Progenitor cell of endocrine pancreas (in vitro differentiated cells): Measurements from ENCODE around the gene NOL6. TPM values are rescaled to one million over a fixed set of nuclear protein-coding genes. Genes with fewer than 3 reads are reported as not detected.

ENCODE experiments used
- DNase-seq: peaks from one replicate; pipeline ENCODE4 v3.0.0; 2021; ENCODE audit warnings: low spot score; ENCODE audit not compliant: unreplicated experiment
- H3K27ac Mint-ChIP-seq: 2 replicates; pipeline ENCODE4 v1.8.0; 2021; ENCODE audit warnings: mild to moderate bottlenecking, moderate library complexity, mixed read lengths
- H3K27me3 Mint-ChIP-seq: 2 replicates; pipeline ENCODE4 v1.8.0; 2021; ENCODE audit warnings: mixed read lengths
- H3K36me3 Mint-ChIP-seq: 2 replicates; pipeline ENCODE4 v1.8.0; 2022; ENCODE audit warnings: mixed read lengths; ENCODE audit not compliant: insufficient read depth
- H3K4me1 Mint-ChIP-seq: 2 replicates; pipeline ENCODE4 v1.8.0; 2021; ENCODE audit warnings: low read depth, mixed read lengths
- H3K4me3 Mint-ChIP-seq: 2 replicates; pipeline ENCODE4 v1.8.0; 2021; ENCODE audit warnings: low read depth, mild to moderate bottlenecking, moderate library complexity, mixed read lengths
- H3K9me3 Mint-ChIP-seq: 2 replicates; pipeline ENCODE4 v1.8.0; 2021; ENCODE audit warnings: low read depth, mixed read lengths
- CTCF ChIP-seq: fragments of 200-600 bp; sonication (generic); IDR thresholded peaks from one replicate; pipeline ENCODE4 v1.5.0; 2021; ENCODE audit warnings: antibody characterized with exemption, mild to moderate bottlenecking; ENCODE audit not compliant: unreplicated experiment
- total RNA-seq: library from RNA; stranded (reverse); gene quantifications from 2 replicates; pipeline ENCODE4 v1.2.1, GENCODE V29; 2021

The NOL6 gene
- total RNA-seq, 1 donor from 2014 or later = 29.6 TPM

DNA sequence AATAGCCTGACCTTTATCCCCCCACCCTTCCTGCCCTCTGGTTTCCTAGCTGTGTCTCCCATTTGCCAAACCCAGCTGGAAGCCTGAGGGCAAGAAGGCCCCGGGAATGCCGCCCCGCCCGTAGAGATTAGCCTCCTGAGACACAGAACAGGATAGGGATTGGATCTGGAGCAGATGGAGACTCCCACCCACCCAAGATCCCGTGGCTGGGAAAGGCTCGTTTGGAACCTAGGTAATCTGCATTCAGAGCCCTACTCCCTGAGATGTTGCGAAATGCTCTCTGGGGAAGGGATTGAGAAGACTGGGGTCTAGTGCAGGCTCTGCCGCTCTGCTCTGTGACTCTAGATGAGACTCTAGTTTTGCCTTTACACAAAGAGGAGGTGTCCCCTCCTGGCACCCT lies 37.3 kb downstream of the NOL6 start:
- no peak for DNase-seq
- Mint-ChIP-seq H3K4me1 (no peaks in the 10 kb centered on the region), H3K9me3 (no peaks in the 10 kb centered on the region), H3K27ac (no peak overlapping the region), H3K4me3 (no peak overlapping the region), H3K27me3 (peaks cover 13% of the 10 kb centered on the region), H3K36me3 (no peaks in the 10 kb centered on the region)
- TF ChIP-seq CTCF = no peak

- Mint-ChIP-seq H3K36me3 (no peaks in the 10 kb centered on the region), H3K9me3 (no peaks in the 10 kb centered on the region), H3K27me3 (peaks cover 13% of the 10 kb centered on the region), H3K27ac (no peak overlapping the region), H3K4me3 (no peak overlapping the region), H3K4me1 (no peaks in the 10 kb centered on the region)
- TF ChIP-seq CTCF = no peak
- DNase-seq = no peak
These were observed 37.9 kb downstream of the NOL6 start for GRCh38 chr9:33435821-33436277.

DNA sequence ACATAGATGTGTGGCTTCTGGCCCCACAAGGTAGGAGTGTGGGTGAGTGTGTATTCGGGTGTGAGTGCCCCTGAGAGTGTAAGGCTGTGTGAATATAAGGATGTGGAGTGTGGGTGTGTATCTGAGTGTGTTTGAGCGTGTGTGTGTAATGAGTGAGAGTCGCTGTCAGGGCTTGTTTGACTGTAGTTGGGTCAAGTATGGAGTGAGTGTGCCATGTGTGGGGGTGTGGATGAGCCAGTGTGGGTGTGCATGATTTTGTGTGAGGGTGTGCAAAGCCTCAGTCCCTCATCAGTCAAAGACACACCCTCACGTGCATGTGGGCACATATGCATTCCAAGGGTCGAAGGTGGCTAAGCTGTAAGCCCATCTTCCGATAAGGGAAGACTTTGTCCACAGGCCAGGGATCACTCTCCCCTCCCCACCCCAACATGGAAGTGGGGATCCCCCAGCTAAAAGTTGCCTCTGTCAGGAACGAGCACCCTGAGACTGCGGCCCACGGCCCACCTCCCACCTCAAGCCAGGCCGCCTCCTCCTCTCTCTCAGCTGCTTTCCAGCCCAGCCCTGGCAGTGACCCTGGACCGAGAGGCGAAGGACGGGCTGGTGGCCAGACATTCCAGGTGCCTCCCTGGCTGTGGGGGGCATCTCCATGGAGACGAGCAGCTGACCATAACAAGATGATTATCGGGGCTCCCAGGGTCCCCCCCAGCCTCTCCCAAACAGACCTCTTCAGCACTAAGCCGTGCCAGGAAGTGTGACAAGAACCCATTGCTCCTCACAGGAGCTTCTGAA lies 39.2 kb downstream of the NOL6 start:
- Mint-ChIP-seq H3K9me3 (no peaks in the 10 kb centered on the region), H3K27me3 (peaks cover 8% of the 10 kb centered on the region), H3K36me3 (no peaks in the 10 kb centered on the region), H3K27ac (no peak overlapping the region), H3K4me1 (no peaks in the 10 kb centered on the region), H3K4me3 (no peak overlapping the region)
- TF ChIP-seq CTCF = no peak
- DNase-seq = no peak

DNA sequence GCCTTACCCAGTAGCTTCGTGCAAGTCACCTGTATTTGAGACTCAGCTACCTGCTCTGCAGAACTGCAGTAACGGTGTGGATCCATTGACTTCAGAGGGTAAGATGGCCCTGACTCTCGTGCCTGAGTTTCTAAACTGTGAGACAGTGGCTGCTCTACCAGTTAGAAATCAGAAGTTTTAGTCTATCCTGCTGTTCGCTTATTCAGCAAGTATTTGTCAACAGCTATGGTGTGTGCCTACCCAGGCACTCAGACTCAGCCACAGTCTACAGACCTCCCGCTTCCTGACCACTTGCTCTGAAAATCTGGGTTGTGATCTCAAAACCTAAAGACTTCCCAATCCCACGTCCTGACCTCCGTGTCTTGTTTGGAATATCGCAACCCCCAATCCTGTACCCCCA lies 39.9 kb downstream of the NOL6 start:
- Mint-ChIP-seq H3K4me3 (no peak overlapping the region), H3K9me3 (no peaks in the 10 kb centered on the region), H3K4me1 (no peaks in the 10 kb centered on the region), H3K27ac (no peak overlapping the region), H3K36me3 (no peaks in the 10 kb centered on the region), H3K27me3 (peaks cover 8% of the 10 kb centered on the region)
- no peak for DNase-seq
- no peak for TF ChIP-seq CTCF

- TF ChIP-seq CTCF = no peak
- Mint-ChIP-seq H3K4me3 (no peak overlapping the region), H3K27ac (peak overlapping the region; percentile 78), H3K36me3 (no peaks in the 10 kb centered on the region), H3K27me3 (peaks cover 8% of the 10 kb centered on the region), H3K4me1 (no peaks in the 10 kb centered on the region), H3K9me3 (no peaks in the 10 kb centered on the region)
- no peak for DNase-seq
These were observed 42.3 kb downstream of the NOL6 start for GRCh38 chr9:33431420-33431819.
